HCEC 1CT (cell line): ENCODE results near the gene ZNF366.
"Not testable (repeated sequence)": the region's sequence is repeated elsewhere in the genome, so short reads cannot be mapped to it uniquely, and the experiment has no call there.

Source experiments
- DNase-seq: peaks from one replicate; pipeline ENCODE4 v3.0.0-alpha.2; 2017

Gene ZNF366

GRCh38 chr5:72436796-72437471 lies 70.3 kb downstream of the ZNF366 start:
- no peak for DNase-seq

GRCh38 chr5:72434781-72435437 lies 72.3 kb downstream of the ZNF366 start:
- DNase-seq = no peak

GRCh38 chr5:72434056-72434780 lies 73.0 kb downstream of the ZNF366 start:
- no peak for DNase-seq

DNA sequence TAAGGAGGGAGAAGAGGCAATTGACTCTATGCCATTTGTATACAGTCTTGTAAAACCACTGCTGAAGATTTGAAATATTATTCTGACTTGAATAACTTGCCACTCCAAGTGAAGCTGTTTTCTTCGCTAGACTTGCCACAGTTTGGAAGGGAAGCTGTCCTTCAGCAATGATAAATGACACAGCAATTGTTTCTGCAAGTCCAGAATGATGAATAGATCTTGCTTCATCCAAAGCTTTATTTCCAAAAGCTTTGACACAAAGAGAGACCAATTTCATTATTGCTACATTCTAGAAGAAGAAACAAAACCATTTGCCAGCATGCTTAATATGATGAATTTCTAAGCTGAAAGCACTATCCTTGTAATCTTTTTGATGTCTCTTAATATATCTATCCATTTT lies 73.7 kb downstream of the ZNF366 start:
- DNase-seq = no peak

GRCh38 chr5:72428669-72429068 lies 78.5 kb downstream of the ZNF366 start:
- no peak for DNase-seq

DNA sequence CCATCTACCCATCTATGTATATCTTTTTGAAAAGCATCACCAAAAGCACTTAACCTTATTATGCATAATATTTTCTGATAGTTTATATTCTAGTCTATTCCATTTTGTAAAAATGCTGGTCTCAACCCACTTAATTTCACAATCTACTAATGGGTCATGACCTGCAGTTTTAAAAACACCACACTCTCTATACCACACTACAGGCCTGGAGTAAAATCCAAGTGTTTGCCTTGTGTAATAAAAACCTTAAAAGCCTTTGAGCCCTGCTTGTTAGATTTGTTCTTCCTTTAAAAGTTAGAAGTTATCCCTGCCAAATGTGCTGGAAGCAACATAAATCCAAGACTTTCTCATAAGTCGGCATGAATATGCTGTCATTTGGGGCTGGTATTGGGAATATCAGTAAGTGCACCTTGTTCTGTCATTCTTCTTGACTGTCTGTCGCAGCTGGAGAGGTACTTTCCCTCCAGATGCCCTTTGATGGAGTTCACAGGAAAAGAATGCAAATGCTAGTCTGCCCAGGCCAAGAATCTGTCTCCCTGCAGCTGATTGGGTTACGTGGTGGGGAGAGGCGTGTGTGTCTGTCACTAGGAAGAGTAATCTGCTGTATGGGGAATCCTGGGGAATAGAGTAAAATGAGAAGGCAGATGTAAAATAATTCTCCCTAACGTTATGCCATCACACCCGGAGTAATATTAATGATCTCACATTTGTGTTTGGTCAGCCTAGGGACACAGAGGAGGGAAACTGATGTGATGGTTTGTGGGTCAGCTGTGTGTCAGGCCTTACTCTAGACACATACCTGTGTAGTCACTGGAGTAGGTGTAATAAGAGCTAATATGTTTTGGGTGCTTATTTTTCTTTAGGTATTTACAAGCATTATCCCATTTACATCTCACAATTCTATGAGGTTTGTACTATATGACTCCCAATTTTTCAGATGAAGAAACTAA lies 79.4 kb downstream of the ZNF366 start:
- peak; percentile 39 for DNase-seq

GRCh38 chr5:72427016-72427415 lies 80.2 kb downstream of the ZNF366 start:
- no peak for DNase-seq

- DNase-seq = no peak
These were observed 81.2 kb downstream of the ZNF366 start for GRCh38 chr5:72426019-72426418.

DNA sequence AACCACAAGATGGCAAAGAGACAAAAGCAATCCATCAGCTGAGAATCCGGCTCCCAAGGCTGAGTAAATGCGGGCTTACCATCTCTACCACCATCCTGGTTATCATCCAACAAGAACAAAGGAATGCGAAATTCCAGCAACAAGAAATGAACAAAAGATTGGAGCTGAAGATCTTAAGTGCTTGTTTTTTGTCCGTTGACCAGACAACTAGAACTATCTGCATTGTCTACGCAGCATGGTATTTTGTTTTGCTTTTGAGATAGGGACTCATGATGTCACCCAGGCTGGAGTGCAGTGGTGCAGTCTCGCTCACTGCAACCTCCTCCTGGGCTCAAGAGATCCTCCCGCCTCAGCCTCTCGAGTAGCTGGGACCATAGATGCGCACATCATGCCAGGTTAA lies 88.9 kb downstream of the ZNF366 start:
- DNase-seq = no peak

- DNase-seq = no peak
These were observed 89.7 kb downstream of the ZNF366 start for GRCh38 chr5:72417333-72418062.

GRCh38 chr5:72415616-72416325 lies 91.4 kb downstream of the ZNF366 start:
- no peak for DNase-seq

- DNase-seq = peak; percentile 54
These were observed 94.7 kb downstream of the ZNF366 start for GRCh38 chr5:72412283-72413055.

DNA sequence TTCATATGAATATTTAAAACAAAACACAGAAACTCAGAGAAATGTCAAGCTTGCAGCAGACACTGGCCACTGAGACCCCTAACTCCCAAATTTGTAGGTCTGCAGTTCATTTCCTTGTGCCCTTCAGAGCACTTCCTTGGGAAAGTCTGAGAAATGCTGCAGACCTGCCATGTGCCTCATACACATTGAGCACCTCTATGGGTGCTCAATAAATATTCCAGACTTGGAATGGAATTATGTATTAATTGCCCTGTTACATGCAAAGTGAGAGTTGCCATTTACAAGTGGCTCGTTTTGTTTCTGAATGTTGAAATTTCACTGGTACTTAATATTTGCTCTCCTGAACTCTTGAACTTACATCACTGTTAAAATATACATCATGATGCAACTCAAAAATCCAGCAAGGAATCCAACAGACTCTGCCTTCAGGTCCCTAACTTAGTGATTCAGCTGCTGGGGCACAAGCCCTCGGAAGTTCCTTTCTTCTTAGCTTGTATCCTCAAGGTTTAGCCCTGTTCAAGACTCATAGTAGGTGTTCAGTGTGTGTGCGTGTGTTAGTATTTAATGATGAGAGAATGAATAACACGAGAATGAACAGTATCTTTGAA lies 96.4 kb downstream of the ZNF366 start:
- peak; percentile 53 for DNase-seq

GRCh38 chr5:72408603-72409002 lies 98.6 kb downstream of the ZNF366 start:
- DNase-seq = no peak

DNA sequence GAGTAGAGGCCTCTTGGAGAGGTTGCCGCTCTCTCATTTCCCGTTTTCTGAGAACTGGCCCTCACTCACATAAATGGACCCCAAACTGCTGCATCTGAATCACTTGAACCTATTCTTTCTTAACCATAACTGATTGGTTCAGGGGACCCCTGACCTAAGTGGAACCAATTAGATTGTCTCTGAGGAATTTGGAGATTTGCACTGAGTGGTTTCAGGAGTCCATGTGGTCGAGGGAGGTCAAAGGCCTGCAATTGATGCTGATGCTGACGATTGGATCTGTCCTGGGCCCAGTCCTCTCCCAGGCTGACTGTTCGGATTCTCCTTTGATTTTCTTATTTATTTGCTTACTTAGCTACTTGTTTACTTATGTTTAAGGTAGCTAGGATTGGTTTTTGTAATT lies 99.1 kb downstream of the ZNF366 start:
- DNase-seq = no peak

DNA sequence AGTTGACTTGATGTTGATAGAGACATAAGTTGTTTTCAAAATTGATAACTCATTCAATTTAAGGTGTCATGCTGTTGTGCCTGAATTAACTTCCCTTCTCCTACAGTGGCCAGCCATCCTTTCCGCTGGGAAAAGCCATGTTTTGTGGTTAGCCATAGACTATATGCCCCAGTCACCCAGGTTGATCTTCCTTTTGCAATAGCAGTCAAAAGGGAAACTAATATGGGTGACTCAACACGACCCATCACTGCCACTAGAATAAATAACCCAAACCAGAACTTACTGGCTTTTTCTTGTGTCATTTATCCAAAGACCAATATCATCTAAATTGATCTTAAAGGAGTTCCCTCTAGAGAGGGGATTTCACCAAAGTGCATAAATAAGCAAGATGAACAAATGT lies 99.7 kb downstream of the ZNF366 start:
- no peak for DNase-seq

DNA sequence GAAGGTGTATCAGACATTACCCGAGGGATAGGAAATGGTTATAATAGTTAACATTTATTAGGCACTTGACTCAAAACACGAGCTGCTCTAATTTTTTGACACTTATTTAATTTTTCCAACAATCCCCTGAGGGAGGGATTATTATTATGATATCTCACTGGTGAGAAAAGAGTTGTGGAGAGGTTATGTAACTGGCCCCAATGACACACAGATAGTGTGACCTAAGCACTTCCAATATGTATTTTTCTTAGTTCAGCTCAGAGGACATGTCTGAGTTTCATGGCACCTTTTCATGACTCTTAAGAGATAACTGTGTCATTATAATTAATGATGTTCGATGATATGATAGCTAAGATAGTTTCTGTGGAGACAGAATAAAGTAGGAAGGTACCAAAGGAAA lies 100.1 kb downstream of the ZNF366 start:
- DNase-seq = no peak

DNA sequence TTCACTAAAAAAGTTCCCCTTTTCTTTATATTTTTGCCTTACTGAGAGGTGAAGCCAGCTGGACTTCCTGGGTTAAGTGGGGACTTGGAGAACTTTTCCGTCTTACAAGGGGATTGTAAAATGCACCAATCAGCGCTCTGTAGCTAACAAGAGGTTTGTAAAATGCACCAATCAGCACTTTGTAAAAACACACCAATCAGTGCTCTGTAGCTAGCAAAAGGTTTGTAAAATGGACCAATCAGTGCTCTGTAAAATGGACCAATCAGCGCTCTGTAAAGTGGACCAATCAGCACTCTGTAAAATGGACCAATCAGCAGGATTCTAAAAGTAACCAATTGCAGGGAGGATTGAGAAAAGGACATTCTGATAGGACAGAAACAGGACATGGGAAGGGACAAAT lies 102.4 kb downstream of the ZNF366 start:
- DNase-seq = not testable (repeated sequence)

DNA sequence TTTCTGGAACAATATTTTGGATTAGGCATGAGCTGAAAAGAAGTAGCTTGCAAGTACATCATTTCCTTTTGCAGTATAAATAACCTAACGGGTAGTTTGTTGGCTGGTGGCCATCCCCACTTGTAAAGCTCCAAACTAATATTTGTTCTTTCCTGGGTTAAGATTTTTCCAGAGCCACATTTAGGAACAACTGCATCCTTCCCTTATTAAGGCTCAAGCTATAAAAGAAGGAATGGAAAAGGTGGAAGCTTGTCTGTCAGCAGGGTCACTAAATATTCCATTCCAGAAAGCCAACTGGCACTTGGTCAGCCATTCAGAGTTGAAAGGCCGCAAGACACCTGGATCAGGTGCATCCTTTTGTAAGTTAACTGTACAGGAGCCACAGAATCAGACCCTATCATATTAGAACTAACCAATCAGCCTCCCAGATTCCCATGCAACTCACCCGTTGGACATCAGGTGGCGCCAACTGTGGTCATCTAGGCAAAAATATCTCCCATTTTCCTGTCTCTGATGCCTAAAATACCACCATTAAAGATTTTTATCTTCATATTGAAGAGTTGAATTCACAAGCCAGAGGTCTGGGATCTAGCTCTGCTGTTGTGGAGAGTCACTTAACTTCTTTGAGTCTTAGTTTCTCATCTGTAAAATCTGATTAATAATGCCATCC lies 104.1 kb downstream of the ZNF366 start:
- DNase-seq = no peak
